ENCODE measurements around the gene HTR1D. TPM values are rescaled to one million over a fixed set of nuclear protein-coding genes. Genes with fewer than 3 reads are reported as not detected.
"Not testable (repeated sequence)": the region's sequence is repeated elsewhere in the genome, so short reads cannot be mapped to it uniquely, and the experiment has no call there.

HTR1D gene
- total RNA-seq, 5 donors from 2014 or later (not counting 1 experiment from before 2014, with no cell fraction given) = not detected

DNA sequence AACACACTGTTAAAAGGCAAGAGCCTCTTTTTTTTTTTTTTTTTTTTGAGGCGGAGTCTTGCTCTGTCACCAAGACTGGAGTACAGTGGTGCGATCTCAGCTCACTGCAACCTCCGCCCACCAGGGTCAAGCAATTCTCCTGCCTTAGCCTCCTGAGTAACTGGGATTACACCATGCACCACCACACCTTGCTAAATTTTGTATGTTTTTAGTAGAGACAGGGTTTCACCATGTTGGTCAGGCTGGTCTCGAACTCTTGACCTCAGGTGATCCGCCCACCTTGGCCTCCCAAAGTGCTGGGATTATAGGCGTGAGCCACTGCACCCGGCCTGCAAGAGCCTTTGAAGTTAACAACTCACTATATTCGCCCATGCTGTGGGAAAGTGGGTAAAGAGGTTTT, 9.6 kb downstream of the HTR1D start:
- H3K36me3 ChIP-seq (ENCODE audit: control insufficient read depth in 2 of 2, extremely low read depth in 1 of 2, insufficient read depth in 1 of 2, low read length in 1 of 2); H3K27ac ChIP-seq (ENCODE audit: low read length); H3K9me3 ChIP-seq; H3K4me1 Mint-ChIP-seq; H3K4me1 ChIP-seq (ENCODE audit: control insufficient read depth in 1 of 2, extremely low read depth in 1 of 2, insufficient read depth in 2 of 2, low read length in 2 of 2); H3K9me3 Mint-ChIP-seq; H3K36me3 Mint-ChIP-seq; ATAC-seq (replicated peaks in 1 of 4); CTCF ChIA-PET; H3K4me3 Mint-ChIP-seq; H3K27ac Mint-ChIP-seq; H3K4me3 ChIP-seq (ENCODE audit: control insufficient read depth in 1 of 2, extremely low read depth in 1 of 2, low read length in 1 of 2); POLR2A ChIA-PET; DNase-seq: not testable (repeated sequence)
- peaks cover 3 to 20% of the 10 kb centered on the region in 2 experiments for H3K27me3 ChIP-seq (replicated peaks in 1 of 2; ENCODE audit: control insufficient read depth in 2 of 2, extremely low read depth in 1 of 2, insufficient read depth in 2 of 2, low read length in 1 of 2)
- H3K27me3 Mint-ChIP-seq = peaks cover 21% of the 10 kb centered on the region in 2 donors
- WGBS (ENCODE audit: insufficient coverage) = no CpG with 5 or more reads among the region's 8 CpGs

DNA sequence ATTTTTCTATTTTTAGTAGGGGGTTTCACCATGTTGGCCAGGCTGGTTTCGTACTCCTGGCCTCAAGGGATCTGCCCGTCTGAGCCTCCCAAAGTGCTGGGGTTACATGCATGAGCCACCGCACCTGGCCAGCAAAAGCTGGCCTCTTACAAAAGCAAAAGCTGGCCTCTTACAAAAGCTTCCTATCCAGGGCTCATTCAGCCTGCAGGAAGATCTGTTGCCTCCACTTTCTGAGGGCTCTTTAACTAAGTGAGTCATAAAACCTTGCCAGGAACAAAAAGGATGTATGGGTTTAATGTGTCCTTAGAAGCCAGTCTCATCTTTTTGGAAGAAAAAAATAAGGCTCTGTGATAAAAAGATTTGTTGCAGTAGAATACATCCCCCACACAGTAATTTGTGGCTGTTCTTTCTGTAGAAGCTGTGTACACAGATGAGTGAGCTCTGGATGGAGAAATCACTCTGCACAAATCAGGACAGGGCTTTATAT, 15.0 kb downstream of the HTR1D start:
- ChIA-PET CTCF (no interaction called here), POLR2A (no interaction called here)
- Mint-ChIP-seq H3K9me3 (no peaks in the 10 kb centered on the region), H3K27ac (no peak overlapping the region), H3K36me3 (no peaks in the 10 kb centered on the region), H3K27me3 (peaks cover 6 to 9% of the 10 kb centered on the region in 2 donors), H3K4me1 (no peaks in the 10 kb centered on the region), H3K4me3 (no peak overlapping the region)
- Histone ChIP-seq H3K4me1 (ENCODE audit: control insufficient read depth in 1 of 2, extremely low read depth in 1 of 2, insufficient read depth in 2 of 2, low read length in 2 of 2) (no peaks in the 10 kb centered on the region), H3K4me3 (ENCODE audit: control insufficient read depth in 1 of 2, extremely low read depth in 1 of 2, low read length in 1 of 2) (no peak overlapping the region), H3K27ac (ENCODE audit: low read length) (no peak overlapping the region), H3K9me3 (no peaks in the 10 kb centered on the region), H3K36me3 (ENCODE audit: control insufficient read depth in 2 of 2, extremely low read depth in 1 of 2, insufficient read depth in 1 of 2, low read length in 1 of 2) (no peaks in the 10 kb centered on the region), H3K27me3 (replicated peaks in 1 of 2; ENCODE audit: control insufficient read depth in 2 of 2, extremely low read depth in 1 of 2, insufficient read depth in 2 of 2, low read length in 1 of 2) (peaks cover 0 to 9% of the 10 kb centered on the region in 2 experiments)
- ATAC-seq (replicated peaks in 1 of 4) (no peak), DNase-seq (no peak)
- WGBS (ENCODE audit: insufficient coverage) = 33% methylated on average over 2 of the region's 3 CpGs

DNA sequence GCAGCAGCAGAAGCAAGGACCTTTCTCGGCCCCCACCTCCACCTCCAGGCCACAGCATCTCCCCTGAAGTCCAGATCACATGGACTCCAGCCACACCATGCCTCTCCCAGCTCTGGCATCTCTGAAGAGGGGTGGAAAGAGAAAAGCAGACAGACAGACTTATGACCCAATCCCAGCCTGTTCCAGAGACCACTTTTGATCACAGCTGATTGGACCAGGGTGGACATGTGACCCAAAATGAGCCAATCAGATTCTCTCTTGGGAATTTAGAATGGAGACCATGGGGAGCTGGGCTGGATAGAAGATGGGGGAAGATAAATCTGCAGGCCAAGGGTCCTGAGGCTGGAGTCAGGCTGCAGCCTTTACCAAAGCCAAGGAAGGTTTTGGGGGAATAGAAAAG, 16.4 kb downstream of the HTR1D start:
- ChIA-PET POLR2A (no interaction called here), CTCF (interaction anchor here in 1 of 2 donors (0.6 kb wide), 1 partner anchor 11 kb away, joined by 4 read pairs; no protein-coding TSS in a partner anchor)
- no CpG with 5 or more reads among the region's 1 CpG for WGBS (ENCODE audit: insufficient coverage)
- Histone ChIP-seq H3K27ac (ENCODE audit: low read length) (no peak overlapping the region), H3K4me3 (ENCODE audit: control insufficient read depth in 1 of 2, extremely low read depth in 1 of 2, low read length in 1 of 2) (no peak overlapping the region), H3K27me3 (replicated peaks in 1 of 2; ENCODE audit: control insufficient read depth in 2 of 2, extremely low read depth in 1 of 2, insufficient read depth in 2 of 2, low read length in 1 of 2) (no peaks in the 10 kb centered on the region), H3K4me1 (ENCODE audit: control insufficient read depth in 1 of 2, extremely low read depth in 1 of 2, insufficient read depth in 2 of 2, low read length in 2 of 2) (no peaks in the 10 kb centered on the region), H3K36me3 (ENCODE audit: control insufficient read depth in 2 of 2, extremely low read depth in 1 of 2, insufficient read depth in 1 of 2, low read length in 1 of 2) (no peaks in the 10 kb centered on the region), H3K9me3 (no peaks in the 10 kb centered on the region)
- Mint-ChIP-seq H3K4me3 (no peak overlapping the region), H3K27ac (no peak overlapping the region), H3K9me3 (no peaks in the 10 kb centered on the region), H3K4me1 (no peaks in the 10 kb centered on the region), H3K36me3 (no peaks in the 10 kb centered on the region), H3K27me3 (peaks cover 3 to 6% of the 10 kb centered on the region in 2 donors)
- ATAC-seq (replicated peaks in 1 of 4) (no peak), DNase-seq (no peak)

DNA sequence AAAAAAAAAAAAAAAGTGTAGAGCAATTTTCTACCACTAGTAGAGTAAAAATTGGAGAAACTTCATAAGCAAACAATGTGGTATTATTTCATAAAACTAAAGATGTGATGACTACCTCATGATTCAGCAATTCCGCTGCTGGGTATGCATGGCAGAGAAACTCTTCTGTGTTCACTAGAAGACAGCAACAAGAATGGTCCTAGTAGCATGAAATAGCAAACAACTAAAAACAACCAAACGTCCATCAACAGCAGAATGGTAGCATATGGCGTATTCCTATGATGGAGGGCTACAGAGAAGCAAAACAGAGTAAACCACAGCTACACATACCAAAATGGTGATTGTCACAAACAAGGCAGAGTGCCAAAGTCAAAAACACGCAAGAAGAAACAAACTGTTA, 18.9 kb downstream of the HTR1D start:
- Histone ChIP-seq H3K9me3 (no peaks in the 10 kb centered on the region), H3K4me1 (ENCODE audit: control insufficient read depth in 1 of 2, extremely low read depth in 1 of 2, insufficient read depth in 2 of 2, low read length in 2 of 2) (no peaks in the 10 kb centered on the region), H3K4me3 (ENCODE audit: control insufficient read depth in 1 of 2, extremely low read depth in 1 of 2, low read length in 1 of 2) (no peak overlapping the region), H3K27ac (ENCODE audit: low read length) (no peak overlapping the region), H3K27me3 (replicated peaks in 1 of 2; ENCODE audit: control insufficient read depth in 2 of 2, extremely low read depth in 1 of 2, insufficient read depth in 2 of 2, low read length in 1 of 2) (peaks cover 0 to 5% of the 10 kb centered on the region in 2 experiments), H3K36me3 (ENCODE audit: control insufficient read depth in 2 of 2, extremely low read depth in 1 of 2, insufficient read depth in 1 of 2, low read length in 1 of 2) (no peaks in the 10 kb centered on the region)
- H3K27me3 Mint-ChIP-seq = peaks cover 5 to 6% of the 10 kb centered on the region in 2 donors
- POLR2A ChIA-PET = no interaction called here
- no CpG with 5 or more reads among the region's 4 CpGs for WGBS (ENCODE audit: insufficient coverage)
- H3K4me3 Mint-ChIP-seq = no peak overlapping the region
- DNase-seq = no peak
- H3K36me3 Mint-ChIP-seq = no peaks in the 10 kb centered on the region
- ATAC-seq (replicated peaks in 1 of 4) = no peak
- H3K27ac Mint-ChIP-seq = no peak overlapping the region
- no peaks in the 10 kb centered on the region for H3K9me3 Mint-ChIP-seq
- no peaks in the 10 kb centered on the region for H3K4me1 Mint-ChIP-seq
- CTCF ChIA-PET = no interaction called here

DNA sequence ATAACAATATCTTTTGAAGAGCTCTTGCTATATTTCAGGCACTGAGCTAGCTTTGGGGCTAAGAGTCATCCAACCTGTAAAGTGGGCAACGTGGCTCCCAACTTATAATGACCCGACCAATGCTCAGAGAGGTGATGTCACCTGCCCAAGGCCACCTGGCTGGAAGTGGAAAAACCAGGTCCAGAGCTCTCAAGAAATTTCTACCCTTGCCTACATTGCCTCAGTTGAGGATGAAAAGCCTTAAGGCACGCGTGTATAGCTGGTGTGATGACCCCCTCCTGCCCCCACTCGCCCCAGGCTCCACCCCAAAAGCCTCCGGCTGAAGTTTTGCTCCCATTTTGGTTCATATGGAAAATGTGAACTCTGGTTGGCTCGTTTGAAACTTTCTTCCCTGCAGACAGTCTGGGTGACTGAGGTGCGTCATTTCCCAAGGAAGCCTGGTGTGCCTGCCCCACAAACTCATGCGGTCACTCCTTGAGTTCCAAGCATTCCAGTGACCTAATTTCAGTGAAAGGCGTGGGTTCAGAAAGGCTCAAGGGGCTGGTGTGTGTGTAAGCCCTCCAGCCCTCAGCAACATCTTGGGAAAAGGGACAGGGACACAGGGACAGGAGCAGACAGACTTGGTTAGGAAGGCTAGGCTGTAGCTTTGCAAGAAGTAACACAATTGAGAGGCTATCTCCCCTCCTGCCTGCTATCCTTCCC, 20.5 kb downstream of the HTR1D start:
- H3K9me3 ChIP-seq = no peaks in the 10 kb centered on the region
- Mint-ChIP-seq H3K4me1 (no peaks in the 10 kb centered on the region), H3K36me3 (no peaks in the 10 kb centered on the region), H3K4me3 (no peak overlapping the region), H3K27me3 (peaks cover 12 to 14% of the 10 kb centered on the region in 2 donors), H3K9me3 (no peaks in the 10 kb centered on the region), H3K27ac (no peak overlapping the region)
- DNase-seq (no peak), ATAC-seq (replicated peaks in 1 of 4) (no peak)
- H3K36me3 ChIP-seq (ENCODE audit: control insufficient read depth in 2 of 2, extremely low read depth in 1 of 2, insufficient read depth in 1 of 2, low read length in 1 of 2) = no peaks in the 10 kb centered on the region
- H3K4me1 ChIP-seq (ENCODE audit: control insufficient read depth in 1 of 2, extremely low read depth in 1 of 2, insufficient read depth in 2 of 2, low read length in 2 of 2) = no peaks in the 10 kb centered on the region
- 76% methylated on average over 6 of the region's 10 CpGs for WGBS (ENCODE audit: insufficient coverage)
- H3K4me3 ChIP-seq (ENCODE audit: control insufficient read depth in 1 of 2, extremely low read depth in 1 of 2, low read length in 1 of 2) = no peak overlapping the region
- no peak overlapping the region for H3K27ac ChIP-seq (ENCODE audit: low read length)
- CTCF ChIA-PET = interaction anchor here (0.7 to 1.6 kb wide), 2 partner anchors 12 to 49 kb away, joined by 5 to 7 read pairs; no protein-coding TSS in a partner anchor
- H3K27me3 ChIP-seq (replicated peaks in 1 of 2; ENCODE audit: control insufficient read depth in 2 of 2, extremely low read depth in 1 of 2, insufficient read depth in 2 of 2, low read length in 1 of 2) = peaks cover 0 to 8% of the 10 kb centered on the region in 2 experiments
- POLR2A ChIA-PET = no interaction called here

DNA sequence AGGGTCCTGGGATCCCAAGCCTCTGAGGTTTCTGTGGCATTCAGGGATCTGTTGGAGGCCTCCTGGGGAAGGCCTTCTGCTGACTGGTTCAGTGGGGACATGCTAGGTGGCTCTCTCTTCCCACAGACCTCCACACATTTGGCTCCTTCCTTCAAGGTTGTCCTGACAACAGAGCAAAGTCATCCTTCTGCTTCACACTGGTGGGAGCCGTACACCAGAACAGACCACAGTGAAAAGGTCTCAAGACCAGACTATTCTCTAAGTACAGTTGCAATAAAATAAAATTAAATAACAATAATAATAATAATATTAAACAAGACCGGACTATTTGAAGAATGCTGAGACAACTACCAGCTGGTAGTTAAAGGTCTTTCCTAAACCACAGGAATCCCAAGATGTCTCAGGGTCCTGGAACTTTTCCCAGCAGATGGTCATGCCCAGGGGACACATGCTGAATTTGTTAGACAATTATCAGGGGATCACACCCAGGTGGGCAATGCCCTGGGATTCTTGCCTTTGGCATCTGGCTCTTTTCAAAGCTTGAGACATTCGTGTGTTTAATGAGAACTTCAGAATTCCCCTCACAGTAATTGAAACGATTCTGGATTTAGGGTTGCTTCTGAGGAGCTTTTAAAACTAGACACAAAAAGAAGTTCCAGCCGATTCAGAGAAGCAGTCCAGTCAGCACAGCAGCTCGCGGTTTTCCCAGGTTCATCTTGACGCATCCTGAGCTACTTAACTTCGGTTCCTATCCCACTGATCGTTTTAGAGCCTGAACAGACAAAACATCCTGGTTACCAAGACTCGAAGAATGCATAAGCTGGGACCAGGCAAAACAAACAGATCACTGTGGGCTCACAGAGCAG, 22.9 kb downstream of the HTR1D start:
- ATAC-seq (replicated peaks in 1 of 4) (no peak), DNase-seq (no peak)
- Mint-ChIP-seq H3K4me3 (no peak overlapping the region), H3K27me3 (peaks cover 12 to 14% of the 10 kb centered on the region in 2 donors), H3K4me1 (no peaks in the 10 kb centered on the region), H3K36me3 (no peaks in the 10 kb centered on the region), H3K9me3 (no peaks in the 10 kb centered on the region), H3K27ac (no peak overlapping the region)
- Histone ChIP-seq H3K4me3 (ENCODE audit: control insufficient read depth in 1 of 2, extremely low read depth in 1 of 2, low read length in 1 of 2) (no peak overlapping the region), H3K27ac (ENCODE audit: low read length) (no peak overlapping the region), H3K9me3 (no peaks in the 10 kb centered on the region), H3K4me1 (ENCODE audit: control insufficient read depth in 1 of 2, extremely low read depth in 1 of 2, insufficient read depth in 2 of 2, low read length in 2 of 2) (no peaks in the 10 kb centered on the region), H3K36me3 (ENCODE audit: control insufficient read depth in 2 of 2, extremely low read depth in 1 of 2, insufficient read depth in 1 of 2, low read length in 1 of 2) (no peaks in the 10 kb centered on the region), H3K27me3 (replicated peaks in 1 of 2; ENCODE audit: control insufficient read depth in 2 of 2, extremely low read depth in 1 of 2, insufficient read depth in 2 of 2, low read length in 1 of 2) (peaks cover 0 to 8% of the 10 kb centered on the region in 2 experiments)
- 73% methylated on average over 7 of the region's 11 CpGs for WGBS (ENCODE audit: insufficient coverage)
- CTCF ChIA-PET = interaction anchor here (0.7 to 1.2 kb wide), 2 partner anchors 12 to 96 kb away, joined by 3 read pairs; no protein-coding TSS in a partner anchor
- POLR2A ChIA-PET = no interaction called here

Measured in T-cell (primary cell).